Astrocyte of the hippocampus (primary cell): ENCODE results near the gene PRB2.
"Not testable (repeated sequence)": the region's sequence is repeated elsewhere in the genome, so short reads cannot be mapped to it uniquely, and the experiment has no call there.

Experiments used
- DNase-seq: peaks from one replicate; pipeline ENCODE4 v3.0.0; 2011; ENCODE audit warnings: low read depth, low spot score

PRB2 gene

DNA sequence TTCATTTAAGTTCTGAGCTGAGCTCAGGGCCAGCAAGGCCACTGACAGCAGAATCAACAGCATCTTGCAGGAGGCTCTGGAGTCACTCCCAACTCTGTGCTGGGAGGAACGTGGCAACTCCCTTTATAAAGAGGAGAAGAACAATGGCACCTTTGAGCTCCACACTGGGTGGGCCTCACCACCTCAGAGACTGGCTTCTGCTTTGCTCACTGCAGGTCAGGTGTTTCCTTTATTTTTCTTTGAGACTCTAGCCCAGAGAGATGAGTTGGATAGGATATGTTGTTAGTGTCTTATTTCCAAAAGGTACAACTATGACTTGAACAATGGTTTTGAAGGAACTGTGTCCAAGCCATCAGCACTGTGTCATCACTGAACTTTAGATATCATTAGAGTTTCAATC lies at the start of gene PRB2:
Gene PRB2, minus strand, starts transcription at position 101 of the 400 bp plus-strand sequence. Its CDS starts 38 bp downstream, at position 63.
- DNase-seq, result not testable (repeated sequence)

DNA sequence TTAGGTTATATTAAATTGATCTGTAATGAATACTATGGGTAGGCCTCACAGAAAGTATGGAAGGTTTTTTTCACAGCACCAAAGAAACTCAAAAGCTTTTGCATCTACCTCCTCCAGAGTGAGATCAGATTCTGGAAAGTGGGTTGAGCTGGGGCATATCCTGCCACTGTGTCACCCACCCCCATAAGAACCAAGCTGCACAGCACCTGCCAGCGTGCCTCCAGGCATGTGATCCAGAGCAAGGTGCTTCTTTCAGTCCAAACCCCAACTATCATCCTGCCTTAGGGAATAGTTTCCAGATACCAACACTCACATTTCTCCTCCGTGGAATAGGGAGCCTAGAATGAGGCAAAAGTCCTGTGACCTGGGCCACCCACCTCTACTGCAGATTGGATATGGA lies 42.6 kb upstream of the PRB2 start:
- no peak for DNase-seq

DNA sequence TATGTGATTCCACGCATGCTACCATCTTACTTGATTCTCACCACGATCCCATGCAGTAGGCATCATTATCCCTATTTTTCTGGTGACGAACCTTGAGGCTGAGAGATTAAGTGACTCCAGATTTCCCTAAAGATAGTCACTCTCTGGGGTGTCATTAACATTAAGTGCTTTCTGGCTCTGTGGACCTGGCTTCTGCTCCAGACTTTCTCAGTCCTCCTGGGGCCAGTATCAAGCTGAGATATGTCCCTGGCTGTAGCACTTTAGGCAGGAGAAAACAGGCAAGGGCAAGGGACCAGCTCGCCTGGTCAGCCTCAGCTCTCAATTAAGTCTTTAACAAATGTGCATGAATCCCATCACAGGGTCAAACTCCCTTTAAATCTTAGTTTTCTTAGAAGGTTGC lies 38.3 kb upstream of the PRB2 start:
- no peak for DNase-seq

DNA sequence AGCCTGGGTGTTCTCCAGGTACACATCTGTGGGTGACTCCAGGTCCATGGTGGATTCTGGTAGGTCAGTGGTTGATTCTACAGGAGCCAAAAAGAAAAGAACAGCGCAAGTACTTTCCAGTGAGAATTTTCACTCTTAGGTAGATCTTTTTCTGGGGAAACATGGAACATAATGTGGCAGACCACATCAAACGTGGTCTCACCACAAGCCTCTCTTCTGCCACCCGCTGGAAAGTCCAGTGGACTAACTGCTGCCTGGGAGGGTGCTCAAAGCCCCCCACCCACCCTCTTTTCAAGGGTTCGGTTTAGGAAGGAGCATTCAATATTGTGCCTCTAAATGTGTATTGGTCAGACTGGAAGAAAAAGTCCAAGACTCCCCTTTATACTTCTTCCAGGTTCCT lies 36.1 kb upstream of the PRB2 start:
- DNase-seq, result no peak

DNA sequence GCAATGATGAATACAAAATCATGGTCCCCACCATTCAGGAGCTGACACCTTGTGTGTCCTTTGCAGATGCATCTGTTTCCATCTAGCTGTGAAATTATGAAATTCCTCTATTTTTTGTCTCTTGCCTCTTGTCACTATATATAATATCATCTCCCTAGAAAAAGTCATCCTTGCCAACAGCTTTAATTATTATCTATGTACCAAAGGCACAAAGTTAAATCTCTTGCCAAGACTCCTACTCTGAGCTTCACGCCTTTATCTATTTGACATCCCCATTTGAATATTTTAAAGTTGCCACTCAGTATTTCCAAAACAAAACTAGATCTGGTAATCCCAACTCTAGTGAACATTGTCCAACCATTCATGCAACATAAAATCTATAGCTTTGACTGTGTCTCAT lies 32.0 kb upstream of the PRB2 start:
- DNase-seq, result no peak

DNA sequence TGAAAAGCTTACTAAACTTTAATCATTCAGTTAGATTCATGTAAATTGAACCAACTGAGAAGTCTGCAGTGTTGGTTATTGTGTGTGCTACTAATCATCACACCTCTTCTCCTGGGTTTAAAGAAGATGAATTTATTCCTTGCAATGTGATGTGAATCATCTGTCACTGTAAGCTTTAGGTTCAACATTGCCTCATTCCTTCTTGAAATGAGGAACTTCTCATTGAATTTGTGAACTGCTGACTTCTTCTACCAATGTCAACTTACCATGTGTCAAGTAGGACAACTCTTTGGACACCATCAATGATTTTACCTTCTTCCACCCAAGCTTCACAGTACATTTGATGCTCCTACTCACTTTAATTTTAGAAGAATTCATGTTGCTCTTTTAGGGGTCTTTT lies 17.4 kb upstream of the PRB2 start:
- DNase-seq, result no peak

DNA sequence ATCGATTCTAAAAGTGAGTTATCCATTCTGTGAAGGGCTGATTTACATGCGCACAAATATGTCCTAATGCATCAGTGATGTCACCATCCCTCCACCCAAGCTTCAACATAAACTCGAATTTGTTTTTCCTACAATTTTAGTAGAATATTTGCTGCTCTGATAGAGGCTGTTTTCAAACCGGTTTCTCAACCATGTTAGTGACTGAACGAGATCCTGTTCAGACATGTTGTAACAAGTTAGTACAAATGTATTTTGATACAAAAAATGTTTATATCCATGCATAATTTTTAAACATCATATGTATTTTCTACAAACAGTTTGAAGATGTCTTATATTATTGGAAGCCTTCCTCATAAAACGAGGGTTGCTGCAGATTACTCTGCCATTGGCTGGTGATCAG lies 12.7 kb upstream of the PRB2 start:
- DNase-seq, result no peak

DNA sequence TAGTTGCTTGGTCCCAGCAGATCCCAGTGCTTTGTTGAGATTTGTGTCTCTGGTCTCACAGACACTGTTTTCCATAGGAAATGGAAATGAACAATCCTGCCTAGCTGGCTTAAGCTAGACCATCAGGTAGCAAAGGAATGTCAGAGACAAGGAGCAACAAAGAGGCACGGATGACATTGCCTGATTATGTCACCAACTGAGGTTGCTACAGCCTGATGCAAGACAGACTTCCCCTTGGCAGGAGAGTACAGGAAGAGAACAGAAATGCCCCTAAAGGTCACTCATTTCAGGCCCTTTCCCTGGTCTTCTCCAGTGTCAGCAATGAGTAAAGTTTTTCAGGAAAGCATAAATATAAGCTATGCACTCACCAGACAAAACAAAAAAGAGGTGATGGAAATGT lies 2.0 kb upstream of the PRB2 start:
- DNase-seq, result no peak

DNA sequence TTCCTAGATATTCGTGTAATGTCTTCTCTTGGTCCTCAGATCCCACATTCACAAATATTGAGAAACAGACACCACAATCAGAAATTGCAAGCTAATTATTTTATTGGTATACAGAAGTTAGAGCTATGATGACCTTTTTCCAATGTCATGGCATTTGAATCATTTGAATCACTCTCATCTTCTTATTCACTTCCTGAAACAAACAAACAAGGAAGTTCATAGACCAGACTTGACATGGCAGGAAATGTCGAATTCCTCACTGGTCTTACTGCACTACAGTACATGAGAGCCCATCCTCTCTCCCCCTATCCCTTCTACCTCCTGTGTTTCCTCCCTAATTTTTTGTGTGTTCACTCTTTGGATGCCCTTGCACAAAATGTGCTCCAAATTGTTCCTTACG lies 3.9 kb downstream of the PRB2 start:
- not testable (repeated sequence) for DNase-seq

DNA sequence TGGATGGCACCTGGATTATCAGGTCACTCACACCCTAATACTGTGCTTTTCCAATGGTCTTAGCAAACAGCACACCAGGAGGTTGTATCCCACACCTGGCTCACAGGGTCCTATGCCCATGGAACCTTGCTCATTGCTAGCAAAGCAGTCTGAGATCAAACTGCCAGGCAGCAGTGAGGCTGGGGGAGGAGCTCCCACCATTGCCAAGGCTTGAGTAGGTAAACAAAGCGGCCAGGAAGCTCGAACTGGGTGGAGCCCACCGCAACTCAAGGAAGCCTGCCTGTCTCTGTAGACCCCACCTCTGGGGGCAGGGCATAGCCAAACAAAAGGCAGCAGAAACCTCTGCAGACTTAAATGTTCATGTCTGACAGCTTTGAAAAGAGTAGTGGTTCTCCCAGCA lies 17.9 kb downstream of the PRB2 start:
- not testable (repeated sequence) for DNase-seq

DNA sequence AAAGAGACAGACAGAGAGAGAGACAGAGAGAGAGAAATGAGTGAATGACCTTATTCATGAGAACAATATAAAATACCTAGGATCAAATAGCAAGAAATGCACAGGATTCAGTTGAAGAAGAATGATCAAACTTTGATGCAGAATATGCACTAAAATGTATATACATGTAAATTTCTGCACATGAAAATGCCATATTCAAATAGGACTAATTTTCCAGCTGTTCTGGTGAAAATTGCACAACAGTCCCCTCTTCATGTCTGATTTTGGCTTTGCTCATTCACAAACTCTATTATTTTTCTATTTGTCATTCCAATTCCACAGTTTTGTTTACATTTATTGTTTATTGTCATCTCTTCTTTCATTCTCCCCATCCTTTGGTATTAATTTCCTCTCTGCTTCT lies 34.2 kb downstream of the PRB2 start:
- no peak for DNase-seq

DNA sequence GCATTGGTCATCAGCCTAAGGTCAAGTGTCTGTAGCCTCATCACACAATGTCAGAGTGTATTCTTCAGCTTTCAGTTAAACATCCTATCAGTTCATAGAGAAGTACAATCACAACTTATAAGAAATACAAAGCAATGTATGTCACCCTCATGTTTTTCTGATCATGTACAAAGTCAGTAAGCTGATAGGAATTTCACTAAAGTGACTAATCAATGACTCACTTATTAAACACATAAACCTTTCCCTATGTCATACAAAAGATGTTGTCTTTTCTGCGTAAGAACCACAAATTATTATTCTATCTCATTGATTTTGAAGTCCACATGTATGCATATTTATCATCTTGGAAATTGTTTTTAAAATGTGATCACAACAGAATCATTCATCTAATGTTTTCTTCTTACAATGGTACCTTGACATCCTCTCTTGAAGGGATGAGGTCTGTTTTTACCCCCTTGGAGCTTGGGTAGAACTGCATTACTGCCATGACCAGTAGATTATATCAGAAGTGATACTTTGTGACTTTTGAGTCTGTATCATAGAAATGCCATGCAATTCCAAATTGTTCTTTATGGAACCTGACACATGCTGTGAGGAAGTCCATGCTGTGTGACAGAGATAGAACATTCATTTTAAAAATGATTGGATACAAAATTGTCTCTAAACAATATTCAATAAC lies 35.0 kb downstream of the PRB2 start:
- DNase-seq, result not testable (repeated sequence)

DNA sequence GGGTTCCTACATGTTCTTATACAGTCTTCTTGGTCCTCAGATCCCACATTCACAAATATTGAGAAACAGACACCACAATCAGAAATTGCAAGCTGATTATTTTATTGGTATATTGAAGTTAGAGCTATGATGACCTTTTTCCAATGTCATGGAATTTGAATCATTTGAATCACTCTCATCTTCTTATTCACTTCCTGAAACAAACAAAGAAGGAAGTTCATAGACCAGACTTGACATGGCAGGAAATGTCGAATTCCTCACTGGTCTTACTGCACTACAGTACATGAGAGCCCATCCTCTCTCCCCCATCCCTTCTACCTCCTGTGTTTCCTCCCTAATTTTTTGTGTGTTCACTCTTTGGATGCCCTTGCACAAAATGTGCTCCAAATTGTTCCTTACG lies 43.6 kb downstream of the PRB2 start:
- DNase-seq, result not testable (repeated sequence)

DNA sequence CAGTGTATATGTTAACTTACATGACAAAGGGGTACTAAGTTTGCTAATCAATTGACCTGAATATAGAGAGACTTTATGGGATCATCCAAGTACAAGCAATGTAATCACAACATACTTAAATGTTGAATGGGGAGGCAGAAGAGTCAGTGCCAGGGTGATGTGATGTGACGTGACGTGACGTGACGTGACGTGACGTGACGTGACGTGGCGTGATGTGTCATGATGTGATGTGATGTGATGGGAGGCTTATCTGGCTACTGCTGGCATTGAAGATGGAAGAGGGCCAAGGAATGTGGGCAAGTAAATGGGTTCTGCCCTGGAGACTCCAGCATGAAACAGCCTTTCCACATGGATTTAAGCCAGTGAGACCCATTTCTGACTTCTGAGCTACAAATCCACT lies 46.9 kb downstream of the PRB2 start:
- no peak for DNase-seq

DNA sequence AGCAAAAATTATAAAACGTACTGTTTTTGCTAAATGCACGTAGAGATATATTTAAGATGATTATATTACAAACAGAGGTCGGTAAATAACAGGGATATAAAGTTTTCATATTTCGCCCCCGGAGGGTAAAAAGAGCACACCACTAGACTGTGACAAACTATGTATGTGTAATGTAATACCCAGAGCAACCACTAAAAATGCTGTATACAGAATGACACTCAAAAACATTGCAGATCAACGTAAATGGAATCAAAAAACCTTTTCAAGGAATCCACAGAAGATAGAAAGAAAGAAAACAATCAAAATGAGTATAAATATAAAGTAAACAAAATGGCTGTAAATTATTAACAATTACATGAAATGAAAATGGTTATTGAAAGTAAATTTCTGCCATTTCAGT lies 47.6 kb downstream of the PRB2 start:
- DNase-seq, result no peak

DNA sequence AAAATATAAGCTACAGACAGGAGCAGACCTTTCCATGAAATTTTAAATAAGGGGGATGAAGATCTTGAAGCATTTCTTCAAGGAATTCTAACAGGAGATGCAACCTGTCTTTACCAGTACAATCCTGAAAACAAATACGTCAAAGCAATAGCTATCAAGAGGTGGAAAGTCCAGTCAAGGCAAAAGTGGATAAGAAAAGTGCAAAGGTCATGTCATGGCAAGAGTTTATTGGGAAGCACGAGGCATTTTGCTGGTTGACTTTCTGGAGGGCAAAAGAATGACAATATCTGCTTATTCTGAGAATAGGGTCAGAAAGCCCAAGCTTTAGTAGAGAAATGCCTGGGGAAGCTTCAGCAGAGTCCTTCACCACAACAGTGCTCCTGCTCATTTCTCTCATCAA lies 50.9 kb downstream of the PRB2 start:
- DNase-seq, result no peak
